Endothelial cell of umbilical vein (primary cell): ENCODE measurements around the gene CASKIN2. TPM values are rescaled to one million over a fixed set of nuclear protein-coding genes. Genes with fewer than 3 reads are reported as not detected.

Source experiments
- BruUV-seq: library from RNA; stranded (reverse); fragments of 400-500 nt; replicated peaks from 2 replicates; lab custom pipeline; 2021; lab: Mats Ljungman, UMichigan
- CTCF ChIA-PET: fragments of 300-600, 350-600 bp; sonication (Branson Sonifier 250); formaldehyde crosslinking; loops from one replicate; lab custom pipeline; 2021; ENCODE audit warnings: antibody characterized with exemption, inconsistent platforms; lab: Charles Lee
- POLR2A ChIA-PET: fragments of 300-600, 350-600 bp; sonication (Branson Sonifier 250); formaldehyde crosslinking; loops from one replicate; lab custom pipeline; 2021; ENCODE audit warnings: antibody characterized with exemption, inconsistent platforms; lab: Charles Lee
- DNase-seq: peaks from one replicate; pipeline ENCODE4 v3.0.0-alpha.2; 2011; ENCODE audit warnings: low read depth, low spot score
- FAIRE-seq: peaks from 2 replicates; lab custom pipeline; 2011; peaks lifted over from hg19 to GRCh38; lab: Jason Lieb, UNC
- H2AFZ ChIP-seq: 2 replicates; pipeline ENCODE4 v1.6.0; 2012; ENCODE audit warnings: low read depth, low read length, control low read depth, inconsistent platforms
- H3K27ac ChIP-seq: 2 replicates; pipeline ENCODE4 v1.5.1; 2011; ENCODE audit warnings: low read depth, mild to moderate bottlenecking, control low read depth, low read length, moderate library complexity; ENCODE audit not compliant: insufficient read depth
- H3K27me3 ChIP-seq, 2 experiments: 2 replicates each; pipeline versions ENCODE4 v1.6.0 to v1.6.1; 2011; ENCODE audit warnings: low read length in 2 of 2, mixed read lengths in 1 of 2; ENCODE audit not compliant: control insufficient read depth in 2 of 2, insufficient read depth in 2 of 2
- H3K36me3 ChIP-seq, 2 experiments: 2 replicates in 1 of 2; 3 replicates in 1 of 2; pipeline ENCODE4 v1.5.1; 2011; ENCODE audit warnings: low read length in 2 of 2, mild to moderate bottlenecking in 1 of 2, moderate library complexity in 1 of 2; ENCODE audit not compliant: control insufficient read depth in 2 of 2, insufficient read depth in 2 of 2; ENCODE audit errors: extremely low read depth in 1 of 2
- H3K4me1 ChIP-seq: 3 replicates; pipeline ENCODE4 v1.5.1; 2011; ENCODE audit warnings: mild to moderate bottlenecking, low read length; ENCODE audit not compliant: control insufficient read depth, insufficient read depth; ENCODE audit errors: extremely low read depth
- H3K4me2 ChIP-seq: 2 replicates; pipeline ENCODE4 v1.6.1; 2011; ENCODE audit warnings: low read length, control low read depth, mixed read lengths; ENCODE audit not compliant: insufficient read depth
- H3K4me3 ChIP-seq, 3 experiments: fragments of 200-600 bp in 1 of 3; sonication (generic), shearing (Covaris generic) in 1 of 3; replicated peaks in 1 of 3; 2 replicates each; pipeline ENCODE4 v1.5.1; 2011 to 2016; ENCODE audit warnings: control low read depth in 3 of 3, low read length in 3 of 3, mild to moderate bottlenecking in 2 of 3, inconsistent platforms in 1 of 3, low read depth in 1 of 3, moderate library complexity in 1 of 3; ENCODE audit not compliant: insufficient read depth in 1 of 3
- H3K79me2 ChIP-seq: 2 replicates; pipeline ENCODE4 v1.6.0; 2012; ENCODE audit warnings: low read length, inconsistent platforms; ENCODE audit not compliant: control insufficient read depth, insufficient read depth
- H3K9ac ChIP-seq: replicated peaks from 2 replicates; pipeline ENCODE3; 2011; ENCODE audit warnings: low read length, control low read depth; ENCODE audit not compliant: insufficient read depth; ENCODE audit errors: extremely low read depth
- H3K9me1 ChIP-seq: replicated peaks from 3 replicates; pipeline ENCODE4 v1.6.0; 2011; ENCODE audit warnings: mild to moderate bottlenecking, low read length; ENCODE audit not compliant: control insufficient read depth, insufficient read depth; ENCODE audit errors: extremely low read depth
- H3K9me3 ChIP-seq: replicated peaks from 2 replicates; pipeline ENCODE4 v1.5.1; 2012; ENCODE audit warnings: low read length, inconsistent platforms; ENCODE audit not compliant: control insufficient read depth, insufficient read depth
- H4K20me1 ChIP-seq: replicated peaks from 2 replicates; pipeline ENCODE3; 2011; ENCODE audit warnings: mild to moderate bottlenecking, low read length; ENCODE audit not compliant: control insufficient read depth, insufficient read depth; ENCODE audit errors: extremely low read depth
- EZH2 ChIP-seq: IDR thresholded peaks from 2 replicates; pipeline ENCODE4 v1.6.1; 2012; ENCODE audit warnings: borderline replicate concordance, low read depth, mild to moderate bottlenecking, moderate library complexity, low read length, inconsistent platforms; ENCODE audit not compliant: severe bottlenecking
- FOS ChIP-seq: IDR thresholded peaks from 2 replicates; pipeline ENCODE4 v1.6.1; 2011; ENCODE audit warnings: mild to moderate bottlenecking, low read length, moderate library complexity, borderline replicate concordance; ENCODE audit not compliant: insufficient read depth
- GATA2 ChIP-seq: IDR thresholded peaks from 2 replicates; pipeline ENCODE4 v1.7.0; 2011; ENCODE audit warnings: low read depth, mild to moderate bottlenecking, moderate library complexity, mixed read lengths, low read length; ENCODE audit not compliant: insufficient read length, insufficient read depth
- JUN ChIP-seq: IDR thresholded peaks from 2 replicates; pipeline ENCODE4 v1.6.1; 2011; ENCODE audit warnings: borderline replicate concordance, low read depth; ENCODE audit not compliant: insufficient read length, insufficient read depth
- MYC ChIP-seq: IDR thresholded peaks from one replicate; pipeline ENCODE4 v1.6.1; 2011; ENCODE audit warnings: mild to moderate bottlenecking, low read depth, low read length
- POLR2A ChIP-seq: IDR thresholded peaks from 2 replicates; pipeline ENCODE4 v1.6.1; 2012; ENCODE audit warnings: low read depth, mild to moderate bottlenecking, control low read depth, low read length
- POLR2AphosphoS5 ChIP-seq: IDR thresholded peaks from 2 replicates; pipeline ENCODE4 v1.6.1; 2012; ENCODE audit warnings: low read depth, mild to moderate bottlenecking, control low read depth, low read length, moderate library complexity; ENCODE audit not compliant: insufficient read depth
- dilution Hi-C: fragments of 300-500 bp; cut with MboI; formaldehyde crosslinking; loops from one replicate; pipeline ENCODE4 v1.15.0; 2019; ENCODE audit warnings: low sequenced_read_pairs; ENCODE audit not compliant: extremely low pct_ligation_motif_present
- intact Hi-C: fragments of 100-400 bp; cut with micrococcal nuclease; formaldehyde crosslinking; loops from one replicate; pipeline ENCODE4 v1.10.0; 2022
- polyA plus RNA-seq, 4 experiments: library from polyadenylated mRNA; depleted of rRNA in 3 of 4; stranded (reverse) in 3 of 4; unstranded in 1 of 4; fragments of >200 nt; gene quantifications; 2 replicates each; pipeline versions ENCODE4 v1.2.1 to v1.2.3, GENCODE V29; 2011 to 2012; ENCODE audit warnings: missing spikeins in 1 of 4
- total RNA-seq: library from RNA; stranded (reverse); gene quantifications from 2 replicates; pipeline ENCODE4 v1.2.3, GENCODE V29; 2021
- TF ChIP-seq, protein P1 (sequence below): IDR thresholded peaks from 2 replicates; pipeline ENCODE4 v1.6.1; 2011; ENCODE audit not compliant: insufficient read depth, insufficient read length
- TF ChIP-seq, protein P2 (sequence below), 2 donors: IDR thresholded peaks; 1 replicate in 1 of 2; 2 replicates in 1 of 2; pipeline ENCODE4 v1.5.1; 2011; ENCODE audit warnings: low read length in 2 of 2, mild to moderate bottlenecking in 2 of 2, moderate library complexity in 2 of 2, control low read depth in 1 of 2, inconsistent platforms in 1 of 2, low read depth in 1 of 2; ENCODE audit not compliant: insufficient read depth in 1 of 2; ENCODE audit errors: extremely low read depth in 1 of 2

The CASKIN2 gene
- total and polyA plus RNA-seq, 2 donors (not counting 3 experiments of a cell fraction or from before 2014, with no cell fraction given): 13.0 to 37.6 TPM

DNA sequence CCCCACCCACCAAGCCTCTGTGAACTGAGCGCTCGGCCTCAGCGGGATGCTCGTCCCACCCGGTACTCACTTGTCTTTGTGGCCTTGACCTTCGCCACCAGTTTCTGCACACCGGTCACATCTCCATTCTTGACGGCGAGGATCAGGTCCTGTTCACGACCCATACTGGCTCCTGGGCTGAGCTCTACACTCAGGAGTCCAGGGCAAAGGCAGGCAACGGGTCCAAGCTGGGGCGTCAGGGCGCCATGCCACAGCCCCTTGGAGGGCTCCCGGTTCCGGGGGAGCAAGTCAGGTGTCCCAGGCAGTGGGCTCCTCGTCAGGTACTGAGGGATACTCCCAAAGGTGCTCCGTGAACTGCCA lies 1.7 kb downstream of the CASKIN2 start:
- Histone ChIP-seq H4K20me1 (no peaks in the 10 kb centered on the region), H3K9me1 (no peaks in the 10 kb centered on the region), H3K4me2 (peak overlapping the region; percentile 61), H3K27me3 (no peaks in the 10 kb centered on the region), H2AFZ (no peak overlapping the region), H3K79me2 (peaks cover 36% of the 10 kb centered on the region), H3K9me3 (no peaks in the 10 kb centered on the region), H3K36me3 (no peaks in the 10 kb centered on the region), H3K9ac (no peak overlapping the region), H3K27ac (no peak overlapping the region), H3K4me3 (peak overlapping the region in 2 of 3 experiments; percentile 0 to 57), H3K4me1 (peaks cover 62% of the 10 kb centered on the region)
- no peak for TF ChIP-seq JUN
- TF ChIP-seq EZH2: no peak
- TF ChIP-seq GATA2: no peak
- TF ChIP-seq POLR2AphosphoS5: no peak
- TF ChIP-seq, protein P1, sequence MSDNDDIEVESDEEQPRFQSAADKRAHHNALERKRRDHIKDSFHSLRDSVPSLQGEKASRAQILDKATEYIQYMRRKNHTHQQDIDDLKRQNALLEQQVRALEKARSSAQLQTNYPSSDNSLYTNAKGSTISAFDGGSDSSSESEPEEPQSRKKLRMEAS: no peak
- no peak for TF ChIP-seq POLR2A
- no peak for TF ChIP-seq MYC
- no peak for TF ChIP-seq FOS
- TF ChIP-seq, protein P2, sequence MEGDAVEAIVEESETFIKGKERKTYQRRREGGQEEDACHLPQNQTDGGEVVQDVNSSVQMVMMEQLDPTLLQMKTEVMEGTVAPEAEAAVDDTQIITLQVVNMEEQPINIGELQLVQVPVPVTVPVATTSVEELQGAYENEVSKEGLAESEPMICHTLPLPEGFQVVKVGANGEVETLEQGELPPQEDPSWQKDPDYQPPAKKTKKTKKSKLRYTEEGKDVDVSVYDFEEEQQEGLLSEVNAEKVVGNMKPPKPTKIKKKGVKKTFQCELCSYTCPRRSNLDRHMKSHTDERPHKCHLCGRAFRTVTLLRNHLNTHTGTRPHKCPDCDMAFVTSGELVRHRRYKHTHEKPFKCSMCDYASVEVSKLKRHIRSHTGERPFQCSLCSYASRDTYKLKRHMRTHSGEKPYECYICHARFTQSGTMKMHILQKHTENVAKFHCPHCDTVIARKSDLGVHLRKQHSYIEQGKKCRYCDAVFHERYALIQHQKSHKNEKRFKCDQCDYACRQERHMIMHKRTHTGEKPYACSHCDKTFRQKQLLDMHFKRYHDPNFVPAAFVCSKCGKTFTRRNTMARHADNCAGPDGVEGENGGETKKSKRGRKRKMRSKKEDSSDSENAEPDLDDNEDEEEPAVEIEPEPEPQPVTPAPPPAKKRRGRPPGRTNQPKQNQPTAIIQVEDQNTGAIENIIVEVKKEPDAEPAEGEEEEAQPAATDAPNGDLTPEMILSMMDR (IDR thresholded peaks at IDR 0.05; ENCODE audit: extremely low read depth in 1 of 2, insufficient read depth in 1 of 2, low read depth in 1 of 2, low read length in 2 of 2): no peak
- intact Hi-C loops: loop anchor here (5.0 to 10.0 kb wide), 2 partner anchors 234 to 469 kb away; partner anchors contain the start of genes ATP5PD and KCTD2
- DNase-seq (no peak), FAIRE-seq (no peak)
- dilution Hi-C loops: no loop called here
- BruUV-seq: no TSS peak
- ChIA-PET CTCF (interaction anchor here (1.5 kb wide), 1 partner anchor 15 kb away, joined by 3 read pairs; no protein-coding TSS in a partner anchor), POLR2A (no interaction called here)
